Fibroblast of the aortic adventitia (primary cell): ENCODE measurements around the gene COL4A1. TPM values are rescaled to one million over a fixed set of nuclear protein-coding genes. Genes with fewer than 3 reads are reported as not detected.

Experiments
- DNase-seq: peaks from one replicate; pipeline ENCODE4 v3.0.0-alpha.2; 2010; ENCODE audit warnings: low read depth
- H3K4me3 ChIP-seq: 2 replicates; pipeline ENCODE4 v1.5.1; 2011; ENCODE audit warnings: low read depth, mild to moderate bottlenecking, control low read depth, low read length, moderate library complexity
- CTCF ChIP-seq: IDR thresholded peaks from 2 replicates; pipeline ENCODE4 v1.5.1; 2011; ENCODE audit warnings: mild to moderate bottlenecking, low read length, control low read depth, inconsistent platforms; ENCODE audit not compliant: insufficient read depth
- total RNA-seq: library from RNA; depleted of rRNA; stranded (reverse); fragments of >200 nt; gene quantifications from 2 replicates; pipeline ENCODE4 v1.2.3, GENCODE V29; 2012; ENCODE audit warnings: low replicate concordance

The COL4A1 gene
- total RNA-seq, 1 donor = 43.7 TPM

- no peak overlapping the region for H3K4me3 ChIP-seq
- DNase-seq = peak; percentile 93
- no peak for TF ChIP-seq CTCF
These were observed 119.3 kb downstream of the COL4A1 start for GRCh38 chr13:110187641-110188161.

GRCh38 chr13:110186231-110186855 is 120.6 kb downstream of the COL4A1 start:
- H3K4me3 ChIP-seq = no peak overlapping the region
- TF ChIP-seq CTCF = no peak

GRCh38 chr13:110185696-110186095 is 121.3 kb downstream of the COL4A1 start:
- no peak overlapping the region for H3K4me3 ChIP-seq
- no peak for DNase-seq
- no peak for TF ChIP-seq CTCF

More at GRCh38 chr13:110186231-110186855, 120.6 kb downstream of the COL4A1 start:
- DNase-seq = no peak

GRCh38 chr13:110183910-110184309 is 123.0 kb downstream of the COL4A1 start:
- no peak for TF ChIP-seq CTCF
- no peak for DNase-seq
- no peak overlapping the region for H3K4me3 ChIP-seq

- DNase-seq = no peak
- H3K4me3 ChIP-seq = no peak overlapping the region
- no peak for TF ChIP-seq CTCF
These were observed 124.5 kb downstream of the COL4A1 start for GRCh38 chr13:110182461-110182860.

- no peak overlapping the region for H3K4me3 ChIP-seq
- DNase-seq = no peak
- no peak for TF ChIP-seq CTCF
These were observed 125.0 kb downstream of the COL4A1 start for GRCh38 chr13:110182003-110182402.

GRCh38 chr13:110179857-110180147 is 127.2 kb downstream of the COL4A1 start:
- no peak for DNase-seq
- no peak overlapping the region for H3K4me3 ChIP-seq
- no peak for TF ChIP-seq CTCF
